IMR-90 (cell line): ENCODE results near the gene TFAM.

ENCODE experiments used
- CEBPB ChIP-seq: IDR thresholded peaks from 2 replicates; pipeline ENCODE4 v1.6.1; 2012; ENCODE audit warnings: low read depth, low read length, improper control_type of control experiment
- CTCF ChIP-seq: conservative IDR thresholded peaks from 2 replicates; pipeline ENCODE4 v1.5.1; 2012; ENCODE audit warnings: mild to moderate bottlenecking, low read depth, low read length, improper control_type of control experiment
- MXI1 ChIP-seq: IDR thresholded peaks from 2 replicates; pipeline ENCODE4 v1.6.1; 2012; ENCODE audit warnings: low read depth, mild to moderate bottlenecking, low read length, moderate library complexity, borderline replicate concordance
- POLR2A ChIP-seq: IDR thresholded peaks from 2 replicates; pipeline ENCODE4 v1.6.1; 2012; ENCODE audit warnings: mild to moderate bottlenecking, low read depth, low read length
- RAD21 ChIP-seq: IDR thresholded peaks from 2 replicates; pipeline ENCODE4 v1.6.1; 2012; ENCODE audit warnings: low read length, improper control_type of control experiment
- RFX5 ChIP-seq: IDR thresholded peaks from 2 replicates; pipeline ENCODE4 v1.8.0; 2012; ENCODE audit warnings: low read depth, mild to moderate bottlenecking, low read length, moderate library complexity
- TF ChIP-seq, protein P1 (sequence below): fragments of 150-350 bp; IDR thresholded peaks from 2 replicates; pipeline ENCODE4 v1.6.1; 2016; ENCODE audit warnings: low read depth, mild to moderate bottlenecking, low read length, moderate library complexity, borderline replicate concordance

DNA sequence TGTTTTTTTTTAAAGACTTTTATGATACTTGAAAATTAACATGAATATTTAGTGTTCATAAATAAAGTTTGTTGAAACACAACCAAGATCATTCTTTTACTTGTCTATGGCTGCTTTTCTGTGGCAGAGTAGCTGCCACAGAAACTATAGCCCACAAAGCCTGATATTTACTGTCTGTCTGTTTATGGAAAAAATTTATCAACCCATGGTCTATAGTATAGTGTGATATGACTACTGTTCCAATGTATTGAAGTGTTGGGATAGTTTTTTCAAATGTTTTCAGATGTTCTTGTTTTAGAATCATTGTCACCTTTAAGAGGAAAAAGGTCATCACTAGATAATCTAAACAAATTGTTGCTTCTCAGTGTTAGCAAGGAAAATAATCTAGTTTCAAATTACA, 10.8 kb downstream of the TFAM start:
- TF ChIP-seq CTCF (no peak), POLR2A (no peak), CEBPB (no peak), MXI1 (no peak), RFX5 (no peak), RAD21 (no peak)
- TF ChIP-seq, protein P1, sequence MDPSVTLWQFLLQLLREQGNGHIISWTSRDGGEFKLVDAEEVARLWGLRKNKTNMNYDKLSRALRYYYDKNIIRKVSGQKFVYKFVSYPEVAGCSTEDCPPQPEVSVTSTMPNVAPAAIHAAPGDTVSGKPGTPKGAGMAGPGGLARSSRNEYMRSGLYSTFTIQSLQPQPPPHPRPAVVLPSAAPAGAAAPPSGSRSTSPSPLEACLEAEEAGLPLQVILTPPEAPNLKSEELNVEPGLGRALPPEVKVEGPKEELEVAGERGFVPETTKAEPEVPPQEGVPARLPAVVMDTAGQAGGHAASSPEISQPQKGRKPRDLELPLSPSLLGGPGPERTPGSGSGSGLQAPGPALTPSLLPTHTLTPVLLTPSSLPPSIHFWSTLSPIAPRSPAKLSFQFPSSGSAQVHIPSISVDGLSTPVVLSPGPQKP = no peak
